Astrocyte (in vitro differentiated cells and primary cell): ENCODE results near the gene RTP1.

Source experiments
- CTCF ChIP-seq: IDR thresholded peaks from 2 replicates; pipeline ENCODE4 v1.5.1; 2011; ENCODE audit warnings: low read depth, mild to moderate bottlenecking, inconsistent platforms, low read length, moderate library complexity; ENCODE audit not compliant: insufficient read depth
- EZH2 ChIP-seq: IDR thresholded peaks from 2 replicates; pipeline ENCODE4 v1.6.1; 2012; ENCODE audit warnings: mild to moderate bottlenecking, low read length, inconsistent platforms; ENCODE audit not compliant: insufficient read depth

- TF ChIP-seq CTCF: no peak
- TF ChIP-seq EZH2: no peak
Observed at GRCh38 chr3:187208159-187208558, 10.9 kb downstream of the RTP1 start.
